ENCODE data around the gene KANSL1L. TPM values are rescaled to one million over a fixed set of nuclear protein-coding genes. Genes with fewer than 3 reads are reported as not detected.

The KANSL1L gene
- total RNA-seq, 6 donors from 2014 or later, result 26.7 to 164 (median 46.7) TPM

DNA sequence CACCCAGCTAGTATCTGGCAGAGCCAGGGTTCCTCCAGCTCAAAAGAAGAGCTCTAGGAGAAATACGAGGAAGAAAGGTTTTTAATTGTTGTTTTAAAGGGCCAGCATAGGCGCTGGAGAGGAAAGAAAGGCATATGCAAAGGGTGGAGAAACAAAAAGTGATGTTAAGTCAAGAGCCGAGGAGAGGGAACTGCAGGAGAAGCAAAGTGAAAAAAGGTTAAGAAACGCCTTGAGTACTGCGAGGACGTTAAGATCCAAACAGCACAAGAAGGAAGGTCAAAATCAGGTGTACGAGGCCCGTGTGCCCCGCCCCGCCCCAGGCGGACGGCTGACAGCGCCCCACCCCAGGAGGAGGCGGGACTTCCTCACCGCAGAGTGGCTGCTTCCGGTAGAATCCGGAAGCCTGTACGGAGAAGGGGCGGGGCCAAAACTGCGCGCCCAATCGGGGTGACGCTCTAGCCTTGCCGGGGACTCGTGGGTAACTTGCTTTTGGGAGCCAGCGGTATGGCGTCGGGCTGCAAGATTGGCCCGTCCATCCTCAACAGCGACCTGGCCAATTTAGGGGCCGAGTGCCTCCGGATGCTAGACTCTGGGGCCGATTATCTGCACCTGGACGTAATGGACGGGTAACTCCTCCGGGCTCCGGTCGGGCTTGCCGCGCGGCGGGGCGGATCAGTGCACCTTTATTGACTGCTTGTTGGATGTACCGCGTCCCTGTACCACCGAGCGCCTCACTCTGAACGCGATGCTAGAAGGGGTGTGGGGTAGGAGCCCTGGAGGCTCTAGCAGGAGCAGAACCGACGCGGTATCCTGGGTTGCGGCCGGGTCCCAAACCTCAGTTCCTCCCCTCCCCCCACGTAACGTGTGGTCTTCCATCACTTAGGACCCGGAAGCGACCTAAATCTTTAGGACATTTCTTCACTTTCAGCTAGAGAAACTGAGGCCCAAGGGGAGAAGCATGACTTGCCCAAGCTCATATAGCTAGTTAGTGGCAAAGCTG is 168.8 kb downstream of the KANSL1L start, which contains the start of gene RPE:
Gene RPE, plus strand, starts transcription at position 481 of the 1,000 bp plus-strand sequence. Its CDS starts 24 bp downstream, at position 505.
- Histone ChIP-seq H3K27ac (peak within 1 kb of the TSS; percentile 81 to 86 (median 84)), H3K27me3 (no peaks in the 10 kb centered on the region), H3K4me3 (peak within 1 kb of the TSS; percentile 56 to 99 (median 94)), H3K36me3 (no peaks in the 10 kb centered on the region), H3K9me3 (no peaks in the 10 kb centered on the region), H3K4me1 (peaks cover 28 to 46% (median 36%) of the 10 kb centered on the region in 4 donors)
- 0% methylated on average over 34 to 50 of the region's 58 CpGs for WGBS, 2 donors
- ATAC-seq (ENCODE audit: low FRiP score in 2 of 2) (peak; percentile 100), DNase-seq (peak; percentile 96 to 97)
- TF ChIP-seq POLR2AphosphoS5 (IDR thresholded peaks at IDR 0.05), result peak; percentile 75 to 79
- TF ChIP-seq POLR2A (IDR thresholded peaks at IDR 0.05), result peak in 2 of 4 donors; percentile 60 to 74
- TF ChIP-seq, protein P1, sequence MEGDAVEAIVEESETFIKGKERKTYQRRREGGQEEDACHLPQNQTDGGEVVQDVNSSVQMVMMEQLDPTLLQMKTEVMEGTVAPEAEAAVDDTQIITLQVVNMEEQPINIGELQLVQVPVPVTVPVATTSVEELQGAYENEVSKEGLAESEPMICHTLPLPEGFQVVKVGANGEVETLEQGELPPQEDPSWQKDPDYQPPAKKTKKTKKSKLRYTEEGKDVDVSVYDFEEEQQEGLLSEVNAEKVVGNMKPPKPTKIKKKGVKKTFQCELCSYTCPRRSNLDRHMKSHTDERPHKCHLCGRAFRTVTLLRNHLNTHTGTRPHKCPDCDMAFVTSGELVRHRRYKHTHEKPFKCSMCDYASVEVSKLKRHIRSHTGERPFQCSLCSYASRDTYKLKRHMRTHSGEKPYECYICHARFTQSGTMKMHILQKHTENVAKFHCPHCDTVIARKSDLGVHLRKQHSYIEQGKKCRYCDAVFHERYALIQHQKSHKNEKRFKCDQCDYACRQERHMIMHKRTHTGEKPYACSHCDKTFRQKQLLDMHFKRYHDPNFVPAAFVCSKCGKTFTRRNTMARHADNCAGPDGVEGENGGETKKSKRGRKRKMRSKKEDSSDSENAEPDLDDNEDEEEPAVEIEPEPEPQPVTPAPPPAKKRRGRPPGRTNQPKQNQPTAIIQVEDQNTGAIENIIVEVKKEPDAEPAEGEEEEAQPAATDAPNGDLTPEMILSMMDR (IDR thresholded peaks at IDR 0.05), result no peak
- TF ChIP-seq EP300 (IDR thresholded peaks at IDR 0.05), result peak in 1 of 4 donors; percentile 4

DNA sequence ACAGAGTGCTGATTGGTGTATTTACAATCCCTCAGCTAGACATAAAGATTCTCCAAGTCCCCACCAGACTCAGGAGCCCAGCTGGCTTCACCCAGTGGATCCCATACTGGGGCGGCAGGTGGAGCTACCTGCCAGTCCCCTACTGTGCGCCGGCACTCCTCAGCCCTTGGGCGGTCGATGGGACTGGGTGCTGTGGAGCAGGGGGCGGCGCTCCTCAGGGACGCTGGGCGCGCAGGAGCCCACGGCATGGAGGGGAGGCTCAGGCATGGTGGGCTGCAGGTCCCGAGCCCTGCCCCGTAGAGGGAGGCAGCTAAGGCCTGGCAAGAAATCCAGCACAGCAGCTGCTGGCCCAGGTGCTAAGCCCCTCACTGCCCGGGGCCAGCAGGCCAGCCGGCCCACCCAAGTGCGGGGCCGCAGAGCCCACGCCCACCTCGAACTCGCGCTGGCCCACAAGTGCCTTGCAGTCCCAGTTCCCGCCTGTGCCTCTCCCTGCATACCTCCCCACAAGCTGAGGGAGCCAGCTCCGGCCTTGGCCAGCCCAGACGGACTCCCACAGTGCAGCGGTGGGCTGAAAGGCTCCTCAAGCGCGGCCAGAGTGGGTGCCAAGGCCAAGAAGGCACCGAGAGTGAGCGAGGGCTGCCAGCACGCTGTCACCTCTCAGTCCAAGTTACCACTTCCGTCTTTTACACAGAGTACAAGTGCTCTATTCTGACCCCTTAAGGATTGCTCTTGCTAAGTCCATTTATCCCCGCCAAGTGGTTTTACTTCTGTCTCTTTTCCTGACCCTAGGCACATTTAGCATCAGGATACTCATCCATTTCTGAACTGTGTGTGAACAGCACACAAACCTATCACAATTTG is 170.5 kb downstream of the KANSL1L start:
- no peaks in the 10 kb centered on the region for H3K9me3 ChIP-seq
- H3K4me3 ChIP-seq, result no peak overlapping the region
- TF ChIP-seq POLR2A (IDR thresholded peaks at IDR 0.05) (no peak), POLR2AphosphoS5 (IDR thresholded peaks at IDR 0.05) (no peak), EP300 (IDR thresholded peaks at IDR 0.05) (no peak)
- TF ChIP-seq, protein P1 (IDR thresholded peaks at IDR 0.05), result no peak
- ATAC-seq (ENCODE audit: low FRiP score in 2 of 2), result no peak
- WGBS, 2 donors, result 93 to 97% methylated on average over 18 to 31 of the region's 32 CpGs
- peak in 1 of 2 donors; percentile 66 for DNase-seq
- H3K27ac ChIP-seq, result no peak overlapping the region
- H3K4me1 ChIP-seq, result peaks cover 27 to 33% (median 30%) of the 10 kb centered on the region in 4 donors
- no peaks in the 10 kb centered on the region for H3K27me3 ChIP-seq
- no peaks in the 10 kb centered on the region for H3K36me3 ChIP-seq

DNA sequence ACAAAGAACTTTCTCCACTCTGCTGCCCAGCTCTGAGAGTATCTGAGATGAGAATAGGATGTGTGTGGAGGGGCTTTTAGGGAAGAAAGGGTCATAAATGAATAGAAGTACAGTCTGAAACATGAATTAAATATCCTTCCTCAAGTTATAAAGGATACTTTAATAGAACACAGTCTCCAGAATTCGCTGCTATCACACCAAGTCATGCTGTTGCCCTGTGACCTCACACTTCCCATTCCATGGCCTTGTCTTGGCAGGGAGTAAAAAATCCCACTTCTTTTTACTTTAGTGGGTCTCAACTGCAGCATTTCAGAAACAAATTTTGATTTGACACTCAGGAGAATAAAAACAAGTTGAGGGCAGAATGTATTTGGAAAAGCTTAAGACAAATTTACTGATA is 172.6 kb downstream of the KANSL1L start:
- TF ChIP-seq POLR2AphosphoS5 (IDR thresholded peaks at IDR 0.05), result no peak
- TF ChIP-seq, protein P1 (IDR thresholded peaks at IDR 0.05), result no peak
- no peak for TF ChIP-seq EP300 (IDR thresholded peaks at IDR 0.05)
- no peak for TF ChIP-seq POLR2A (IDR thresholded peaks at IDR 0.05)
- H3K4me1 ChIP-seq, result peaks cover 7 to 12% (median 11%) of the 10 kb centered on the region in 4 donors
- no peaks in the 10 kb centered on the region for H3K36me3 ChIP-seq
- DNase-seq, result no peak
- no peak overlapping the region for H3K27ac ChIP-seq
- no peaks in the 10 kb centered on the region for H3K9me3 ChIP-seq
- no peaks in the 10 kb centered on the region for H3K27me3 ChIP-seq
- H3K4me3 ChIP-seq, result no peak overlapping the region
- ATAC-seq (ENCODE audit: low FRiP score in 2 of 2), result no peak
- 50 to 57% methylated on average over 1 of the region's 1 CpG for WGBS, 2 donors

GRCh38 chr2:209993968-209994367 is 177.2 kb downstream of the KANSL1L start:
- Histone ChIP-seq H3K9me3 (no peaks in the 10 kb centered on the region), H3K36me3 (no peaks in the 10 kb centered on the region), H3K4me3 (no peak overlapping the region), H3K27me3 (no peaks in the 10 kb centered on the region), H3K27ac (no peak overlapping the region), H3K4me1 (no peaks in the 10 kb centered on the region)
- DNase-seq, result no peak
- TF ChIP-seq POLR2A (IDR thresholded peaks at IDR 0.05) (no peak), EP300 (IDR thresholded peaks at IDR 0.05) (no peak), POLR2AphosphoS5 (IDR thresholded peaks at IDR 0.05) (no peak)
- TF ChIP-seq, protein P1 (IDR thresholded peaks at IDR 0.05), result no peak
- ATAC-seq (ENCODE audit: low FRiP score in 2 of 2), result no peak
- WGBS, 2 donors, result 89 to 97% methylated on average over 7 to 9 of the region's 9 CpGs
